GM18858 (cell line): ENCODE results near the gene GRP.

Experiments
- ATAC-seq: cut with Tn5 transposase; IDR thresholded peaks from one replicate; pipeline ENCODE4 v1.9.1; 2021; ENCODE audit not compliant: unreplicated experiment

Gene GRP

DNA sequence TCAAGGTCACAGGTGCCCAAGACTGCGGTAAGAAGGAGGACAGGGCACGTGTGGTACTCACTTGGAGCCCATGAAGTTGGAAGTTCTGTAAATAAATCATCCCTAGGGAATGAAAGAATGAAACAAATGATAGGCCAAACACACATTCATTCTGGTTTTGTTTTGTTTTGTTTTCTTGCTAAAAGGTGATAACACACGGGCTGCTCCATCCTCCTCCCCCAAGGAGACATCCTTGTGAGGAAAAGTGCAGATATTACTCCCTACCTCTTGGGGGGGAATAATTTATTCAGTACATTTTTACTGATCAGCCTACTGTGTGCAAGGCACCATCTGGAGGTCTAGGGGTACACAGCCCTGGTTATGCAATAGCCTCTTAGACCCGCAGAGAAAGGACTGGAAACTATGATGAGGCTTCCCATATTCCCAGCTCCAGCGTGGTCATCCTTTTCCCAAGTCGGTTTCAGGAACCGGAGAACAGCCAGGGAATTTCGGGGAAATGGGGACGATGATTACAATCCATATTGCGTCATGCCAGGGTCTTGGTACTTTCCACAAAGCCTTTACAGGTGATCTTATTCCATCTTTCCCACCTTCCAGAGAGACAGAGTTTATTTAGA, 47.0 kb downstream of the GRP start:
- ATAC-seq, result no peak

DNA sequence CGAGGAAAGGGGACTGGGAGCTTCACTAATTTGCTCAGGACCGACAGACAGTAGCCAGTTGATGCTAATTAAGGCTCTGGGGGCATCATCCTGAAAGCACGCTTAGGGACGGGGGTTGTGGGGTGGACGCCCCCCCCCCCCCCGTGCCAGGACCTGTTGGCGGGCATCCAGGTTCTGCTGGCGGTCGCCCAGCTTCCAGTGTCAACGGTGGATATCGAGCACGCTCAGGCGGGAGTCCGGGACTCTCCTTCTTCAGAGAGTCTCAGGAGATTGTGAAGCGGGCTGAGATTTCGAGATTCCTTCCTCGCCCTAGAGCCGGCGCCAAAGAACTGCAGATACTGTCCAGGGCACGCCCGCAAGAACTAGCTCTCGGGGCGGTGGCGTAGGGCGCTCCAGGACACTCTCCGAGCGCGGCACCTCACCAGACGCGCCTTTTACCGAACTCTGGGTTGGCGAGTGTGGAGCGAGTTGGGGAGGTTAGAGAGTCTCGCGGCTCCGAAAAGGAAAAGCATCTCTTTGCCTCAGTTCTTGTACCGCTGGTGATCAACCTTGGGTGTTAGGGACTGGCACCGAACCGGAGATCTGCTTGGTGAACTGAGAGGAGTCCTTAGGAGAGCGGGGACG, 47.7 kb downstream of the GRP start:
- ATAC-seq, result no peak

- no peak for ATAC-seq
These were observed 48.3 kb downstream of the GRP start for GRCh38 chr18:59268127-59268720.

DNA sequence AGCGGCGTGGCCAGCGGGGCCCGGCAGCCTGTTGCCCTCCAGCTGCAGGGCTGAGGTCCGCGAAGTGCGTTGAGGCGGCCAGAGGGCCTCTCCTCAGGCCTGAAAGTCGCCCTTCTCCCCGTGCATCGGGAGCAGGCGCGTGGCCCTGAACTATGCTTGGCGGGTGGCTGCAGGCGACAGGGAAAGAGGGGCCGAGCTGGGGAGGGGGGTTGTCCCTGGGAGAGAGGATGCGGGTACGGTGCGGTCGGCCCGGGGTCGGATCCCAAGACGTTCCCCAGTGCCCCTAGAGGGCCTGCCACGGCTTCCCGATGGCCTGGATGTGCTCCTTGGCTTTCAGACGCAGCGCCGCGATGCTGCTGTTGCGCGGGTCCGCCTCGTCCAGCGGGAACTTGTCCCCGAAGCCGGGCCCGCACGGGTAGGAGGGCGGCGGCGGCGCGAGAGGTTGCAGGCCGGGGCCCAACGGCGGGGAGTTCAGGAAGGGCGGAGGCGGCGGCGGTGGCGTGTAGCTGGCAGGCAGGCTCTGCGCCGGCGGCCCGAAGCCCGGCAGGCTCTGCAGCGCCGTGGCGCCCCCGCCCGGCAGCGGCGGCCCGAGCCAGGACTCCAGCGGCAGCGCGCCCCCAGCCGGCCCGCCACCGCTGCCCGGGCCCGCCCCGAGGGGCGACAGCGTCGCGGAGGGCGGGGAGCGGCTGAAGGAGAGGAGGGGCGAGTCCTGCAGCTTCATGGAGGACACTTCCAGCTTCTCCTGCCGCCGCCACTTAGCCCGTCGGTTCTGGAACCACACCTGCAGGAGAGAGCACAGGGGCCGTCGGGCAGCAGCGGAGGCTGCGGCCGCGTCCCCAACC, 49.0 kb downstream of the GRP start:
- ATAC-seq, result no peak

DNA sequence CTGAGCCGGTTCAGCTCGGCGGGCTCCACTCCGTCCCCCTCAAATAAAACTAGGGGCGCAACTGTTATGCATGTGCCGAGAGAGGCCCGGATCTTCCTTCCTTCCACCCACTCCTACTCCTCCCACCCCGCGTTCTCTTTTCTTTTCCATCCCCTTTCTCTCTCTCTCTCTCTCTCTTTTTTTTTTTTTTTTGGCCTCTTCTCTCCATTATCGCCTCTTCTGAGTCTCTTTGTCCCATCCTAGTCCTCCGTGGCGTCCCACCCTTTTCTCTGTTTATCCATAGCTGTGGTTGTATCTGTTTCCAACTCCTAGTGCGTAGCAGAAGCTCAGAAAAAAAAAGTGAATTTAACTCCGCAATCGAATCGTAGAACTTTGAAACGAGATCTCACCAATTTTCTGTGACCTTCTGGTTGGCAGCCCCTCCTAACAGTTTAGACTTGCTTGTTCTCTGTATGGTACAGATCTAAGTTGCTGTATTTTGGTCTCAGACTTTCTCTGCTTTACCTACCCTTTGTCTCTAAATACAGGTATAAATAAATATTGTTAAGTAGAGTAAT, 49.7 kb downstream of the GRP start:
- ATAC-seq, result no peak

- no peak for ATAC-seq
These were observed 50.8 kb downstream of the GRP start for GRCh38 chr18:59270689-59271257.

- ATAC-seq, result no peak
These were observed 51.8 kb downstream of the GRP start for GRCh38 chr18:59271606-59272220.

DNA sequence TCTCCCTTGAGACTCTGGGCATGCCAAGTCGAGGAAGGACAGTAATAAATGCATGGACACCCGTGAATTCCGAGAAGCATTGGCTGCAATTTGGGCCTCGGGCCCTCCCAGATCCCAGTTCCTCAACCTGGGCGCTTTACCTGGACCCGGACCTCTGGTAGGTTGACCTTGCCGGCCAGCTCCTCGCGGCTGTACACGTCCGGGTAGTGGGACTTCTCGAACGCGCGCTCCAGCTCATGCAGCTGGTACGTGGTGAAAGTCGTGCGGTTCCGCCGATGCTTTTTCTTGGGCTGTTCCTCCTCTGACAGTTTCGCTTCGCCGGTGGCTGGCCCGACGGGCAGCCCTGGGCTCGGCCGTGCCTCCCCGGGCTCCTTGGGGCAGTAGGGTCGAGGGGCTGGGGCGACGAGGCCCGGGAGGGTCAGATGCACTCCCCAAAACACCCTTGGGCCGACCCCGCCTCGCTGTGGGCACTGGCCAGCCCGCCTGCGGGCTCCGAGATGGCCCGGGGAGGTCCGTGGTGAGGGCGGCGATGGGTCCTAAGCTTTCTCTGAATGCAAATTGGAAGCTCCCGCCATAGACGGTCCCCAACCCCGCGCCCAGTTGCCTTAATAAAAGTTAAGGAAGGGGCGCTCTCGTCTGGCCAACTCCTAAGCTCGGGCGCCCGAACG, 52.4 kb downstream of the GRP start:
- no peak for ATAC-seq

- ATAC-seq, result no peak
These were observed 53.2 kb downstream of the GRP start, which contains the start of gene RAX for GRCh38 chr18:59272891-59273758. TSS of gene RAX (minus strand) at chr18:59273454. CDS start at chr18:59273206, 248 bp downstream.

GRCh38 chr18:59273759-59274532, 54.0 kb downstream of the GRP start:
- no peak for ATAC-seq

DNA sequence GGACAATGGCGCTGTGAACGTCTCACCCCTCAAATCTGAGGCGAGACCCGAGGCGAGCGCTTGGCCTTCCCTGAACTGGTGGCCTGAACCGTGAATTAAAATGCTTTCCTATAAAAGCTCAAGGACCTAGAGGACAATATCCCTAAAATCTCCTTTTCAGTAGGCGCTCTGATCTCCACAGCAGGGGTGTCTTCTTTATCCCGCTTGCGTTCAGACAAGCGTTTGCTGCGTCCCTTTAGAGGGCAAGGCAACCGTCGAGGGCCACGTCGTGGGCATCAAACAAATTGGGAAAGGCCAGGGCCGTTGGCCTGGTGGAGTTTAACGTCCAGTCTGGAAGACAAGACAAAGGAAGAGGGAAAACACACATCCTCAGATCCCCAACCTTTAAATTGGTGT, 54.6 kb downstream of the GRP start:
- no peak for ATAC-seq

GRCh38 chr18:59275406-59275949, 55.5 kb downstream of the GRP start:
- no peak for ATAC-seq

DNA sequence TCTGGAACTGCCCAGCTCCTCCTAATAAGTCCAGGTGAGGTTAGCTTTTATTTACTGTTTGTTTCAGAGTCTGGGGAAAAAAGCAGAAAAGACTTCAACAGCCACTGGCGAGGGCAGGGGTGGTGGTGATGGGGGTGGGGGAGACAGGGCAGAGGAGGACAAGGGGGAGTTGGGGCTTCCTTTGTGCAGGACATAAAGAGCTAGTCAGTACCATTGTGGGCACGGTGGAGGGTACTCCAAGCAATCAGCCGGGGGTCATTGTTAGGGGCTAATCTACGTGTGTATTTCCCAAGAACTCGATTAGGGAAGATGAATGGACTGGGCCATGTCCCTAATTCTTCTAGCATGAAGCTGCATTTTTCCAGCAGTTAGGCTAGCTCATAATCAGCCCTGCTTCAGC, 56.1 kb downstream of the GRP start:
- no peak for ATAC-seq

GRCh38 chr18:59278793-59279192, 58.8 kb downstream of the GRP start:
- ATAC-seq, result no peak

GRCh38 chr18:59279193-59279592, 59.2 kb downstream of the GRP start:
- ATAC-seq, result no peak

DNA sequence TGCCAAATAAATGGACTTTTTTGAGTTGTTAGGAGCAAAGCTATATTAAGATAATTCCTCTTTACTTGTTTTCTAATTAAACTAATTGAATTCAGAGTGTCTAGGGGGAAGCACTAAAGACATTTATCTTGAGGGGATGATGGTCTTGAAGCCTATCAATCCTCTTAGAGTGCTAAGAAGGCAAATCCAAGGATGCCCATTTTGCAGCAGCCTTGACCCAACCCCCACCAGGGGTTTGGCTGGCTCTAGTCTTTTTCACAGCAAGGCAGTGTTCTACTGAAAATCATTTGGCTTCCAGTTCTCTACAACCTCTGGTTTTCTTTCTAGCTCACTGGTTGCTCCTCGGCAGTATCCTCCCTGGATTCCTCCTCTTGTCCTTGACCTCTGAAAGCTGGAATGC, 59.8 kb downstream of the GRP start:
- no peak for ATAC-seq
